ENCODE measurements around the gene FOXK2. TPM values are rescaled to one million over a fixed set of nuclear protein-coding genes. Genes with fewer than 3 reads are reported as not detected.
"Not testable (repeated sequence)": the region's sequence is repeated elsewhere in the genome, so short reads cannot be mapped to it uniquely, and the experiment has no call there.

The FOXK2 gene
- total RNA-seq, 1 experiment from 2014 or later = 96.2 TPM

DNA sequence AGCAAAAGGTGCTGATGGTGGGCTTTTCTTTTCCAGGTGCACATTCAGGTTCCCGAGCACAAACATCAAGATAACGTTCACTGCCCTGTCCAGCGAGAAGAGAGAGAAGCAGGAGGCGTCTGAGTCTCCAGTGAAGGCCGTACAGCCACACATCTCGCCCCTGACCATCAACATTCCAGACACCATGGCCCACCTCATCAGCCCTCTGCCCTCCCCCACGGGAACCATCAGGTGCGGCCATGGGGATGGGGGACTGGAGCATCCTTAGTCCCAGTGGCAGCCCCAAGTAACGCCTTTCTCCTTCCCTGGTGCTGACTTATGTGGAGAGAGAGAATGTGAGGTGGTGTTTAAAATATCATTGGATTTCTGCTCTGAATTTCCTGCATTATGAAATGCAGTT lies 43.8 kb downstream of the FOXK2 start:
- H3K27me3 Mint-ChIP-seq (ENCODE audit: unreplicated experiment) = no peaks in the 10 kb centered on the region
- TF ChIP-seq, protein P1, sequence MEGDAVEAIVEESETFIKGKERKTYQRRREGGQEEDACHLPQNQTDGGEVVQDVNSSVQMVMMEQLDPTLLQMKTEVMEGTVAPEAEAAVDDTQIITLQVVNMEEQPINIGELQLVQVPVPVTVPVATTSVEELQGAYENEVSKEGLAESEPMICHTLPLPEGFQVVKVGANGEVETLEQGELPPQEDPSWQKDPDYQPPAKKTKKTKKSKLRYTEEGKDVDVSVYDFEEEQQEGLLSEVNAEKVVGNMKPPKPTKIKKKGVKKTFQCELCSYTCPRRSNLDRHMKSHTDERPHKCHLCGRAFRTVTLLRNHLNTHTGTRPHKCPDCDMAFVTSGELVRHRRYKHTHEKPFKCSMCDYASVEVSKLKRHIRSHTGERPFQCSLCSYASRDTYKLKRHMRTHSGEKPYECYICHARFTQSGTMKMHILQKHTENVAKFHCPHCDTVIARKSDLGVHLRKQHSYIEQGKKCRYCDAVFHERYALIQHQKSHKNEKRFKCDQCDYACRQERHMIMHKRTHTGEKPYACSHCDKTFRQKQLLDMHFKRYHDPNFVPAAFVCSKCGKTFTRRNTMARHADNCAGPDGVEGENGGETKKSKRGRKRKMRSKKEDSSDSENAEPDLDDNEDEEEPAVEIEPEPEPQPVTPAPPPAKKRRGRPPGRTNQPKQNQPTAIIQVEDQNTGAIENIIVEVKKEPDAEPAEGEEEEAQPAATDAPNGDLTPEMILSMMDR (IDR thresholded peaks at IDR 0.05; ENCODE audit: unreplicated experiment) = no peak
- peaks cover 26% of the 10 kb centered on the region for H3K4me1 Mint-ChIP-seq (ENCODE audit: low read depth, unreplicated experiment)
- no peak for DNase-seq
- H3K9me3 Mint-ChIP-seq (ENCODE audit: low read depth, unreplicated experiment) = no peaks in the 10 kb centered on the region
- peaks cover 36% of the 10 kb centered on the region for H3K36me3 Mint-ChIP-seq (ENCODE audit: insufficient read depth, unreplicated experiment)
- no peak overlapping the region for H3K27ac Mint-ChIP-seq (ENCODE audit: unreplicated experiment)
- intact Hi-C loops (cut with micrococcal nuclease; ENCODE audit: unreplicated experiment) = no loop called here
- CTCF ChIA-PET = no interaction called here
- BruUV-seq (replicated peaks) = no TSS peak
- no peak overlapping the region for H3K4me3 Mint-ChIP-seq (ENCODE audit: low read depth, unreplicated experiment)

GRCh38 chr17:82563745-82564144 lies 44.2 kb downstream of the FOXK2 start:
- H3K4me3 Mint-ChIP-seq (ENCODE audit: low read depth, unreplicated experiment); H3K27me3 Mint-ChIP-seq (ENCODE audit: unreplicated experiment); H3K9me3 Mint-ChIP-seq (ENCODE audit: low read depth, unreplicated experiment); BruUV-seq (replicated peaks); H3K27ac Mint-ChIP-seq (ENCODE audit: unreplicated experiment); DNase-seq; intact Hi-C loops (cut with micrococcal nuclease; ENCODE audit: unreplicated experiment); CTCF ChIA-PET: not testable (repeated sequence)
- Mint-ChIP-seq H3K36me3 (ENCODE audit: insufficient read depth, unreplicated experiment) (peaks cover 40% of the 10 kb centered on the region), H3K4me1 (ENCODE audit: low read depth, unreplicated experiment) (peaks cover 31% of the 10 kb centered on the region)

- TF ChIP-seq, protein P1 (IDR thresholded peaks at IDR 0.05; ENCODE audit: unreplicated experiment) = no peak
- no peaks in the 10 kb centered on the region for H3K27me3 Mint-ChIP-seq (ENCODE audit: unreplicated experiment)
- H3K4me1 Mint-ChIP-seq (ENCODE audit: low read depth, unreplicated experiment) = peaks cover 32% of the 10 kb centered on the region
- DNase-seq = no peak
- CTCF ChIA-PET = no interaction called here
- H3K4me3 Mint-ChIP-seq (ENCODE audit: low read depth, unreplicated experiment) = no peak overlapping the region
- intact Hi-C loops (cut with micrococcal nuclease; ENCODE audit: unreplicated experiment) = no loop called here
- no TSS peak for BruUV-seq (replicated peaks)
- peaks cover 40% of the 10 kb centered on the region for H3K36me3 Mint-ChIP-seq (ENCODE audit: insufficient read depth, unreplicated experiment)
- no peaks in the 10 kb centered on the region for H3K9me3 Mint-ChIP-seq (ENCODE audit: low read depth, unreplicated experiment)
- H3K27ac Mint-ChIP-seq (ENCODE audit: unreplicated experiment) = no peak overlapping the region
These were observed 44.7 kb downstream of the FOXK2 start for GRCh38 chr17:82564241-82564640.

GRCh38 chr17:82565551-82565950 lies 46.0 kb downstream of the FOXK2 start:
- no peak overlapping the region for H3K27ac Mint-ChIP-seq (ENCODE audit: unreplicated experiment)
- H3K36me3 Mint-ChIP-seq (ENCODE audit: insufficient read depth, unreplicated experiment) = peaks cover 45% of the 10 kb centered on the region
- no peaks in the 10 kb centered on the region for H3K27me3 Mint-ChIP-seq (ENCODE audit: unreplicated experiment)
- TSS peak; percentile 41 for BruUV-seq (replicated peaks)
- no peak overlapping the region for H3K4me3 Mint-ChIP-seq (ENCODE audit: low read depth, unreplicated experiment)
- TF ChIP-seq, protein P1 (IDR thresholded peaks at IDR 0.05; ENCODE audit: unreplicated experiment) = no peak
- H3K9me3 Mint-ChIP-seq (ENCODE audit: low read depth, unreplicated experiment) = no peaks in the 10 kb centered on the region
- CTCF ChIA-PET = no interaction called here
- H3K4me1 Mint-ChIP-seq (ENCODE audit: low read depth, unreplicated experiment) = peaks cover 28% of the 10 kb centered on the region
- intact Hi-C loops (cut with micrococcal nuclease; ENCODE audit: unreplicated experiment) = no loop called here
- no peak for DNase-seq

DNA sequence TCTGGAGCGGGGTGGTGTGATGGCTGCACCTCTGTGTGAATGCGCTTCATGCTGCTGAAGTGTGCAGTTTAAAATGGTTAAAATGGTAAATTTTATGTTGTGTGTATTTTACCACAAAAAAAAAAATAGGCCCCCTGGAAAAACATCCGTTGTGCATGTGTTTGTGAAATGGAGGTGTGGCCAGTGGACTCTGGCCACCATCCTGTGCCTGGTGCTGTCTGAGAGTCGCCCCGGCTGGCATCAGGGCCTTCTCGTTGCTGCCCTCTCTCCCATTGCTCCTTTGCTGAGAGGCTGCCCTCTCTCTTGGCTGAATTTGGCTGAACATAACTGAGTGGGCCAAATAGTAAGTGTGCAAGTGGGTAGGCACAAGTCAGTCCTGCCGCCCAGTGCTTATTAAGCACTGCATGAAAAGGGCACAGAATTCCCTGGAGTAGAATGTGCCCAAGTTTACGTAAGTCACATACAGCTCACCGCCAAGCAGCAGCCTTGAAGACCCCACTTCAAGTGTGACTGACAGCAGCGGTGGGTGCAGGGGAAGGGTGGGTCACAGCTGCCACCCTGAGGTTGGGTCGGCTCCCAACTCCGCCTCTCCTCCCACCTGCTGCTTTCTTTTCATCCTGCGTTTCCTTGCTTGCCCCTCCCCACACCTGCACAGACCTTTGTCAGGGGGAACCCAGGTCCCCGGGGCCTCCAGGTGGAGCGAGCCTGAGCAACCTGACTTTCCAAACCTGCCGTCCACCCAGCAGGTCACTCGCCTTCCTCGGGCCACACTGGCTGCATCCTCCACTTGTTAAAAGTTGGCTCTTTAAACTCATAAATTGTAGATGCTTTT lies 46.8 kb downstream of the FOXK2 start:
- H3K4me3 Mint-ChIP-seq (ENCODE audit: low read depth, unreplicated experiment) = no peak overlapping the region
- CTCF ChIA-PET = no interaction called here
- peaks cover 20% of the 10 kb centered on the region for H3K4me1 Mint-ChIP-seq (ENCODE audit: low read depth, unreplicated experiment)
- no peaks in the 10 kb centered on the region for H3K27me3 Mint-ChIP-seq (ENCODE audit: unreplicated experiment)
- no peak for DNase-seq
- H3K36me3 Mint-ChIP-seq (ENCODE audit: insufficient read depth, unreplicated experiment) = peaks cover 51% of the 10 kb centered on the region
- no peak overlapping the region for H3K27ac Mint-ChIP-seq (ENCODE audit: unreplicated experiment)
- intact Hi-C loops (cut with micrococcal nuclease; ENCODE audit: unreplicated experiment) = no loop called here
- TF ChIP-seq, protein P1 (IDR thresholded peaks at IDR 0.05; ENCODE audit: unreplicated experiment) = no peak
- BruUV-seq (replicated peaks) = no TSS peak
- no peaks in the 10 kb centered on the region for H3K9me3 Mint-ChIP-seq (ENCODE audit: low read depth, unreplicated experiment)
